Aorta (tissue), 5 donors: Measurements from ENCODE around the gene PDZD7. TPM values are rescaled to one million over a fixed set of nuclear protein-coding genes. Genes with fewer than 3 reads are reported as not detected.

Experiments used
- ATAC-seq: fragments of 200-7000 bp; cut with Tn5 transposase; one replicate; pipeline ENCODE4 v1.9.1; 2022; ENCODE audit warnings: moderate library complexity; ENCODE audit not compliant: low FRiP score
- DNase-seq, 2 donors: peaks; one replicate each; pipeline ENCODE4 v3.0.0-alpha.2; 2020
- H3K27ac ChIP-seq, 2 donors: one replicate each; pipeline ENCODE4 v1.5.1; 2013; ENCODE audit warnings: low read length in 2 of 2, mild to moderate bottlenecking in 2 of 2, moderate library complexity in 2 of 2, control low read depth in 1 of 2, inconsistent platforms in 1 of 2, low read depth in 1 of 2
- H3K27me3 ChIP-seq, 2 donors: one replicate each; pipeline ENCODE4 v1.6.1; 2013; ENCODE audit warnings: control low read depth in 1 of 2, low read length in 1 of 2, mild to moderate bottlenecking in 1 of 2, moderate library complexity in 1 of 2; ENCODE audit not compliant: insufficient read depth in 2 of 2, control insufficient read depth in 1 of 2
- H3K36me3 ChIP-seq, 2 donors: one replicate each; pipeline ENCODE4 v1.6.1; 2013; ENCODE audit warnings: control low read depth in 1 of 2, low read length in 1 of 2, mild to moderate bottlenecking in 1 of 2; ENCODE audit not compliant: insufficient read depth in 2 of 2, control insufficient read depth in 1 of 2
- H3K4me1 ChIP-seq, 2 donors: one replicate each; pipeline ENCODE4 v1.6.1; 2013; ENCODE audit warnings: low read length in 2 of 2, control low read depth in 1 of 2, mild to moderate bottlenecking in 1 of 2, moderate library complexity in 1 of 2; ENCODE audit not compliant: insufficient read depth in 2 of 2, control insufficient read depth in 1 of 2
- H3K4me3 ChIP-seq, 2 donors: one replicate each; pipeline ENCODE4 v1.5.1; 2013; ENCODE audit warnings: low read length in 2 of 2, control low read depth in 1 of 2, mild to moderate bottlenecking in 1 of 2
- H3K9me3 ChIP-seq: one replicate; pipeline ENCODE4 v1.6.1; 2013; ENCODE audit warnings: mild to moderate bottlenecking, low read length; ENCODE audit not compliant: control insufficient read depth
- WGBS, 2 donors: extraction: QIAGEN DNeasy Blood & Tissue Kit; methylation state at CpG; one replicate each; pipeline ENCODE4 v1.1.7; 2013; 5-methylcytosine and 5-hydroxymethylcytosine counted together
- intact Hi-C, 2 donors: fragments of 100-400 bp; cut with DNase I; formaldehyde crosslinking; loops; one replicate each; pipeline versions ENCODE4 v1.14.2 to v1.15.0; 2022
- polyA plus RNA-seq, 2 donors: library from polyadenylated mRNA; stranded (reverse); fragments of 200-250 nt; gene quantifications; one replicate each; pipeline ENCODE4 v1.2.3, GENCODE V29; 2013
- total RNA-seq, 2 donors: library from RNA; stranded (reverse); fragmentation: NEBNext Ultra II Directional; extraction: Animal tissue kit (Norgen Biotek cat#: 25700); gene quantifications; one replicate each; pipeline ENCODE4 v1.2.1, GENCODE V29; 2021
- donor health status: healthy with polysubstance abuse.
- donor health status: Bipolar disorder and iron deficiency.
- donor health status: DM: no; HTN: no; CAD: no.
- donor health status: DM: no; HTN: no; CAD: no.
- donor health status: DM: yes; HTN: yes; CAD: no.

PDZD7 gene
- total and polyA plus RNA-seq, 4 donors, result 0.97 to 3.9 (median 1.3) TPM

- DNase-seq (peak in 1 of 2 donors; percentile 46), ATAC-seq (no peak)
- intact Hi-C loops, result no loop called here
- Histone ChIP-seq H3K4me3 (no peak overlapping the region), H3K4me1 (peaks cover 0 to 8% of the 10 kb centered on the region in 2 donors), H3K27me3 (no peaks in the 10 kb centered on the region), H3K27ac (no peak overlapping the region), H3K36me3 (no peaks in the 10 kb centered on the region), H3K9me3 (no peaks in the 10 kb centered on the region)
- WGBS, 2 donors, result 88 to 90% methylated on average over 21 of the region's 21 CpGs
Observed at GRCh38 chr10:100989088-100989487, 41.8 kb downstream of the PDZD7 start.

- Histone ChIP-seq H3K9me3 (no peaks in the 10 kb centered on the region), H3K27me3 (no peaks in the 10 kb centered on the region), H3K4me3 (no peak overlapping the region), H3K36me3 (no peaks in the 10 kb centered on the region), H3K27ac (no peak overlapping the region), H3K4me1 (peaks cover 0 to 8% of the 10 kb centered on the region in 2 donors)
- WGBS, 2 donors, result 68 to 69% methylated on average over 10 of the region's 10 CpGs
- ATAC-seq (no peak), DNase-seq (peak in 1 of 2 donors; percentile 38)
- intact Hi-C loops, result no loop called here
Observed at GRCh38 chr10:100988166-100988565, 42.8 kb downstream of the PDZD7 start.

GRCh38 chr10:100987685-100988049 lies 43.3 kb downstream of the PDZD7 start:
- intact Hi-C loops, result no loop called here
- no peak for DNase-seq
- Histone ChIP-seq H3K27ac (no peak overlapping the region), H3K27me3 (no peaks in the 10 kb centered on the region), H3K4me3 (peak overlapping the region; percentile 52 to 66), H3K9me3 (no peaks in the 10 kb centered on the region), H3K36me3 (no peaks in the 10 kb centered on the region), H3K4me1 (peaks cover 0 to 8% of the 10 kb centered on the region in 2 donors)
- no peak for ATAC-seq
- WGBS, 2 donors, result 1% methylated on average over 15 of the region's 15 CpGs

GRCh38 chr10:100986952-100987684 lies 43.8 kb downstream of the PDZD7 start, which contains the start of the genes MRPL43 and TWNK:
Gene MRPL43, minus strand, starts transcription at chr10:100987497. Its CDS starts 54 bp downstream, at chr10:100987443.
Gene TWNK, plus strand, starts transcription at chr10:100987543. Its CDS starts 668 bp downstream, at chr10:100988211.
- H3K4me1 ChIP-seq, result peaks cover 0 to 8% of the 10 kb centered on the region in 2 donors
- ATAC-seq (peak; percentile 89), DNase-seq (peak; percentile 90 to 96)
- H3K36me3 ChIP-seq, result no peaks in the 10 kb centered on the region
- peak within 1 kb of the TSS; percentile 58 to 66 for H3K4me3 ChIP-seq
- 1% methylated on average over 71 to 75 of the region's 75 CpGs for WGBS, 2 donors
- no peaks in the 10 kb centered on the region for H3K27me3 ChIP-seq
- peak within 1 kb of the TSS in 1 of 2 donors; percentile 29 for H3K27ac ChIP-seq
- intact Hi-C loops, result no loop called here
- no peaks in the 10 kb centered on the region for H3K9me3 ChIP-seq

- H3K27ac ChIP-seq, result no peak overlapping the region
- peaks cover 0 to 8% of the 10 kb centered on the region in 2 donors for H3K4me1 ChIP-seq
- peak in 1 of 2 donors; percentile 75 for DNase-seq
- H3K27me3 ChIP-seq, result no peaks in the 10 kb centered on the region
- intact Hi-C loops, result no loop called here
- H3K4me3 ChIP-seq, result peak overlapping the region in 1 of 2 donors; percentile 66
- no peaks in the 10 kb centered on the region for H3K9me3 ChIP-seq
- 14 to 16% methylated on average over 17 of the region's 17 CpGs for WGBS, 2 donors
- ATAC-seq, result no peak
- H3K36me3 ChIP-seq, result no peaks in the 10 kb centered on the region
Observed at GRCh38 chr10:100986623-100986951, 44.3 kb downstream of the PDZD7 start.

- Histone ChIP-seq H3K9me3 (no peaks in the 10 kb centered on the region), H3K27ac (no peak overlapping the region), H3K36me3 (peaks cover 0 to 4% of the 10 kb centered on the region in 2 donors), H3K4me3 (no peak overlapping the region), H3K4me1 (peaks cover 0 to 8% of the 10 kb centered on the region in 2 donors), H3K27me3 (no peaks in the 10 kb centered on the region)
- intact Hi-C loops, result no loop called here
- 49 to 52% methylated on average over 5 of the region's 5 CpGs for WGBS, 2 donors
- ATAC-seq, result no peak
- peak in 1 of 2 donors; percentile 28 for DNase-seq
Observed at GRCh38 chr10:100985336-100985735, 45.6 kb downstream of the PDZD7 start.

- WGBS, 2 donors, result 69 to 80% methylated on average over 2 of the region's 2 CpGs
- Histone ChIP-seq H3K9me3 (no peaks in the 10 kb centered on the region), H3K4me1 (peaks cover 0 to 8% of the 10 kb centered on the region in 2 donors), H3K36me3 (peaks cover 3 to 4% of the 10 kb centered on the region in 2 donors), H3K27ac (no peak overlapping the region), H3K27me3 (no peaks in the 10 kb centered on the region), H3K4me3 (no peak overlapping the region)
- ATAC-seq, result no peak
- DNase-seq, result peak in 1 of 2 donors; percentile 49
- intact Hi-C loops, result no loop called here
Observed at GRCh38 chr10:100984672-100985177, 46.2 kb downstream of the PDZD7 start.

- peaks cover 3 to 4% of the 10 kb centered on the region in 2 donors for H3K36me3 ChIP-seq
- intact Hi-C loops, result no loop called here
- 75 to 80% methylated on average over 12 to 13 of the region's 13 CpGs for WGBS, 2 donors
- no peak overlapping the region for H3K4me3 ChIP-seq
- H3K27ac ChIP-seq, result no peak overlapping the region
- peaks cover 0 to 8% of the 10 kb centered on the region in 2 donors for H3K4me1 ChIP-seq
- ATAC-seq, result no peak
- no peaks in the 10 kb centered on the region for H3K9me3 ChIP-seq
- H3K27me3 ChIP-seq, result no peaks in the 10 kb centered on the region
- peak in 1 of 2 donors; percentile 70 for DNase-seq
Observed at GRCh38 chr10:100983868-100984671, 46.9 kb downstream of the PDZD7 start.
